Skin epidermis (tissue), 12 donors: Measurements from ENCODE around the gene ELMO1.

Source experiments
- H3K27ac ChIP-seq, 21 experiments: fragments of 200-600 bp; sonication (generic) in 11 of 21; one replicate each; pipeline ENCODE4 v1.5.0; 2020; ENCODE audit warnings: mild to moderate bottlenecking in 3 of 21, inconsistent platforms in 2 of 21, moderate library complexity in 2 of 21
- H3K4me3 ChIP-seq, 7 experiments: fragments of 200-600 bp; sonication (generic) in 2 of 7; one replicate each; pipeline ENCODE4 v1.5.0; 2020; ENCODE audit warnings: inconsistent platforms in 2 of 7, mild to moderate bottlenecking in 2 of 7, moderate library complexity in 1 of 7

ELMO1 gene

DNA sequence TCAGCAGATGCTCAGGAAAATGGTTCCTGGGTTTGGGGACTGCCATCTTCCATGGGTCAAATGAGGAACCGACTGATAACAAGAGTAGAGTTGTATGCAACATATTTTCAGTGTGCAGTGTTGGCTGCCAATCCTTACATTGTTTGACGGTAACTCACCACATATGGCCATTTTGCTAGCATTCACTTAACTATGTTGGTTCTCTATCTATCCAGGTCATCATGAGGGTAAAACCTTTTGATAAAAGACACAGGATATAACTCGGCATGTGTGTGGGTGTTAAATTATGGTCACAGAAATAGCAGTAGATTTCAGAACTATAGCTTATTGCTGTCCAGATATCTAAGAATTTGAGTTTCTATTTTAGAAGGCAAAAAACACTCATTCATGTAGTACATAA, 583.6 kb downstream of the ELMO1 start:
- no peak overlapping the region for H3K4me3 ChIP-seq
- peak overlapping the region in 1 of 21 experiments; percentile 32 for H3K27ac ChIP-seq

DNA sequence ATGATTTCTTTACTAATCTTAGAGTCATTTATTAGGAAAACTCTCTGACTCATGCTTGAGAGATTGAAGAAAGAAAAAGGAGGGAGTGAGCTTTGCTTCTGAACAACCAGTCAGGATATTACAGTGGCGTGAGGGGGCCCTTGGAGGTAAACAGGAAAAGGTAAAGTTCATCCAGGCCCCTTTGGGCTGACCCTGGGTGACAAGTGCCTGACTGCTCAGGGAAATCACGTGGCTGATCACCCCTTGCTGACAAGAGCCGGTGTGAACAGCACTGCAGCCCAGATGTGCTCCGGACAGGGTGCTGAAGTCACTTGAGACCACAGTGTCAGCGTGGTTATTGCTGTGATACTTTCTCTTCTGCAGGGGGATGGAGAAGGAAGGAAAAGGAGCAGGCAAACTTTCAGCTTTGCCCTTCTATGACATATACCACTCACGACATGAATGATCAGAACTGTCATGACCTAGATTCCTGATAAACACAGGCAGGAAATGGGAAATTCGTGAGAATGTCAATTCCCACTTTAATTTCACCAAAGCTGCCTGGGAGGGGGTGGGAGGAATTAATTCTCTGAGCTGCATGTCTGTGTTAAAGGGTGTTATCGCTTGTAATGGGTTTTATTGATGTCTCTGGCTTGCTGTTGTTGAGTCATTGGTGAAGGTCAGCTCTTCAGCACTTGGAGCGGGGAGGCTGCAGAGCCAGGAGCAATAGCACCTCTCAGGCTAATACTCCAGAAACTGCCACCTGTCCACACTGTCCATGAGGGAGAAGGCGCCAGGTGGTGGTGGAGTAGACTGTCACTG, 584.6 kb downstream of the ELMO1 start:
- H3K4me3 ChIP-seq = no peak overlapping the region
- H3K27ac ChIP-seq = peak overlapping the region in 2 of 21 experiments; percentile 32

DNA sequence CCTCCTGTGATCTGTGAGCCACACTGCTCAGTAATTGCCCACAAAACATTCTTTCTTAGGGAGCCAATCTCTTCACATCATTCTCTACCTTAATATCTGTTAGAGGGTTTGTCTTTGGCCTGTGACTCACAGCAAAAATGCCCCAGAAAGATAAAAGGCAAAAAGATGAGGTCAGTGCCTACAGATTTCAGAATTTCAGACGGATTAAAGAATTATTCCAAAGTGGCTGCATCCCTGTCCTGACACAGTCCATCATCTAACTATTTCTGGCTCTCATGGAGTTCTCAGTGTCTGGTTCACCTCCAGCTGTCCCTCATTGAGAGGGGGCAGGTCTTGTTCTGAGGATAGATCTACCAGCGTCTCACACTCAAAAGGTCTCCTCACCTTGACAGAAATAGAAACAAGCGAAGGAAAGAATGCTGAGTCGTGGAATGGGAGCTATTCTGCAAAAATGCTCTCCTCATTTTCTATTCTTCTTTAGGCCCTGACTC, 585.8 kb downstream of the ELMO1 start:
- no peak overlapping the region for H3K4me3 ChIP-seq
- no peak overlapping the region for H3K27ac ChIP-seq

DNA sequence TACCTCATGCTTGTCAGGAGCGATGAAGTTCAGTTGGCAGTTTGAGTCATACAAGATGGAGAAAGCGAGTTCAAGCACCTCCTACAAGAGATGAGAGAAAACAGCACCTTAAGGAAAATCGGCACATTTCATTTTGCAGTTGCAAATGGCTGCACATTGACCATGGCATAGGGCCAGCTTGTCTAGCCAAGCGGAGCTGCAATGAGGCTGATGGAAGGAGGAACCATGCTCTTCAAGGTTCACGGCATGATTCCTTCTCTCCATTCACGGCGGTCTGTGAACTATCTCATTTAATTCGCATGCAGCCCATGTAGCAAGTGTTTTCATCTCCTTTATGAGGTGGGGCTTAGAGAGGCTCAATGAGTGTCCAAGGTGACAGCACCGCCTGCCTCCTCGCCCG, 587.0 kb downstream of the ELMO1 start:
- H3K4me3 ChIP-seq = no peak overlapping the region
- H3K27ac ChIP-seq = no peak overlapping the region

DNA sequence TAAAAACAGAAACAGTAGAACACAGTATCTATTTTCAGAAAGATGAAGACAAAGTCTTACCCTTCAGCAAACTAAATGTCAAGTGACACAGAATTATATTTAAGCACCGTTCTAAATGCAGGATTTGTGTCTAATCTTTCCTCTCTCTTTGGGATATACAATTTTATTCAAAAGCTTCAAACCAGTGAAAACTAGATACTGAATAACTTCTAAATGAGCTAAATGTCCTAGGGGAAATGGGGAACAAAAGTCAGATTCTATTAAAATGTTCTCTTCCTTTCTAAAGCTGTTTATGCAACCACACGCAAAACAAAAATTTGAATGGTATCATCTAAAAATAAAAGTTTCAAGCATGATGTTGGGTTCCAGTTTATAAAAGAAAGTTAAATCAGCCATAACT, 588.0 kb downstream of the ELMO1 start:
- Histone ChIP-seq H3K27ac (no peak overlapping the region), H3K4me3 (no peak overlapping the region)

DNA sequence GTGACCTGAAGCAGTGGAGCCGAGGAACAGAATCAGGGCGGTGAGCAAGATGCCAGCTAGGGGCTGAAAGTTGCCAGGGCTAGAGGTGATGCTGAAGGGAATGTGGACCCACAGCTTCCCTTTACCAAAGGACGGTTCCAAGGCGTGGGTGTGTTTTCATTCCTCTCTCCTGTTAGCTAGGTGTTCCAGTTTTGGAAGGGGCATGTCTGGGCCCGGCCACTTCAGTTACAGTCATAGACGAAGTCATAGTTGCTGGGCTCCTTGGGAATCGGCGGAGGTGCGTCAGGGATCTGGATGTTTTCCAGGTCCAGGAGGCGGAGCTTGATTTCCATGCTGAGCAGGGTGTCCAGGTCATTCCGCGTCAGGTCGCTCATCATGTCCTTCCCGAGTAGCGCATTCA, 593.3 kb downstream of the ELMO1 start:
- Histone ChIP-seq H3K27ac (peak overlapping the region in 5 of 21 experiments; percentile 18 to 63 (median 45)), H3K4me3 (peak overlapping the region in 1 of 7 experiments; percentile 5)

DNA sequence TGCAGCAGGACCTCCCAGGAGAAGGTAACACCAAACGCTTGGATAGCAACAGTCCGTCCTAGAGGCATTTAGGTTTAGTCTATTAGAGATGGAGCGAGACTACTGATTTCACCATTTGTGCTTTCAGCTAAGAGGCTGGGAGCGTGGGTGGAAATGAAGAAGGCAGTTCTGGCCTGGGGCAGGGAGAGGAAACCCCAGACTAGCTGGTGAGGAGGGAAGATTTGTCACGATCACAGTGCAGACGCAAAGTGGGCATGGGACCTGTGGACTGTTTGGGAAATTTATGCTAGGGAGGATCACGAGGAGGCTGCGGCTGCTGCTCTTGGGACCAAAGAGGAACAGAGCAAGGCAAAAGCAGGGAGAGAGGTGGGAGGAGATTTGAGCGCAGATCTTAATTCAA, 594.0 kb downstream of the ELMO1 start:
- peak overlapping the region in 7 of 21 experiments; percentile 10 to 63 (median 45) for H3K27ac ChIP-seq
- H3K4me3 ChIP-seq = no peak overlapping the region

DNA sequence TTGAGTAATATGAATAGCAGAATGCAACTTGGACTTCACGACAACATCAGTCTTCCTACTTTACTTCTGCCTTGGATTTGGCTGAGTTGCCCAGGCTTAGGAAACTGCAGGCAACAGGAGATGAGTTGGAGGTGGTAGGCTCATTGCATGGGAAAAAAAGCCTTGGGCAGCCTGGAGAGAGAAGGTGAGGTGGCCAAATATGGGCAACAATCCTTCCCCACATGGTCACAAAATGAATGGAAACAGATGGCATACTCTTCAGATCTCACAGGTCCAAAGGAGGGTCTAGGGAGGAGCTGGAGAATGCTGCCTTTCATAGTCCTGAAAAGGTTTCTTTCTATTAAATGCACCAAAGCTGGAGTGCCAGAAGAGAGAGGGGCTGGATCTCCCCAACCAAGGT, 595.7 kb downstream of the ELMO1 start:
- H3K4me3 ChIP-seq = no peak overlapping the region
- H3K27ac ChIP-seq = no peak overlapping the region

DNA sequence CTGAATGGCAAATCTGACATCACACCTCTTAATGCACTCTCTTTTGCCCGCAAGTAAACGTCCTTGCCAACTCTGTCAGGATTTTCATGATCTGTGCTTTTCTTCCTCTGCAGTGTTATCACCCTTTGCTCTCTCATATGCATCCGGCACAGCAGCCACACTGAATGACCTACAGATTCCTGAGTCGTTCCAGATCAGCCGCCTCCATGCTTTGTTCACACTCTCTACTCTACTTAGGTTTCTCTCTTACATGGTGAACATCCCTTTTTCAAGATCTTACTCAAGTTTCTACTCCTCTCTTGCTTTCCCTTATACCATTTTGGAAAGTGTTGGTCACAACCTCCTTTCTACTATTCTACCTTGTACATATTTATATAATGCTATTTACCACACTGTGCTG, 596.6 kb downstream of the ELMO1 start:
- Histone ChIP-seq H3K4me3 (no peak overlapping the region), H3K27ac (no peak overlapping the region)

DNA sequence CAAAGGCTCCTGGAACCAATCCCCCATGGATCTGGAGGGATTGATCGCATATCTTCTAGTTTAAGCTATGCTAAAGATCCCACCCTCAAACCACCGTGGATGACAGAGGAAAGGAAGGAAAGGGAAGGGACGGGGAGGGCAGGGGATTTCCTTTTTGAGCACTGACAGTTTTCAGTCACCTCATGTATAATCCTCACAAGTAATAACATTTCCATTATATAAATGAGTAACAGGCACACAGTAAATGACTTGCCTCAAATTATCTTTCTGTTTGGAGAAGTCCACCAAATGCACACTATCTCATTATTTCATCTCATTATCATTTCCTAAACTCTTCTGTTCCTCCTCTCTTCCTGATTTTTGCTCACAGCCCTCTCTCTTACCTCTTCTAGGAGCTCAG, 597.3 kb downstream of the ELMO1 start:
- Histone ChIP-seq H3K27ac (no peak overlapping the region), H3K4me3 (no peak overlapping the region)

DNA sequence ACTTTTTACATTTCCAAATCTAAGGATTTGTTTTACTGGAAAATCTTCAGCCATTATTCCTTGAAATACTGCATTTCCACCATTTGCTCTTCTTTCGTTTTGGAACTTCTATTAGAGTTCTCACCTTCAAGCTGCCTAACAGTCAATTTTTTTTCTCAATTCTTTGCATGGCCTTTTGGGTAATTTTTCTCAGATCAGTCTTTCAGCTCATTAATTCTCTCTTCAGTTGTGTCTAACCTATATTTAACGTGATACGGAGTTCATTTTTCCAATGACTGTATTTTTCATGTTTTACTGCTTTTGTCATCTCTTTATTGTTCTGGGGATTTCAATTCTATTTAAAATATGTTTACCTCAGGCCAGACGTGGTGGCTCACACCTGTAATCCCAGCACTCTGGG, 600.7 kb downstream of the ELMO1 start:
- no peak overlapping the region for H3K27ac ChIP-seq
- H3K4me3 ChIP-seq = no peak overlapping the region

DNA sequence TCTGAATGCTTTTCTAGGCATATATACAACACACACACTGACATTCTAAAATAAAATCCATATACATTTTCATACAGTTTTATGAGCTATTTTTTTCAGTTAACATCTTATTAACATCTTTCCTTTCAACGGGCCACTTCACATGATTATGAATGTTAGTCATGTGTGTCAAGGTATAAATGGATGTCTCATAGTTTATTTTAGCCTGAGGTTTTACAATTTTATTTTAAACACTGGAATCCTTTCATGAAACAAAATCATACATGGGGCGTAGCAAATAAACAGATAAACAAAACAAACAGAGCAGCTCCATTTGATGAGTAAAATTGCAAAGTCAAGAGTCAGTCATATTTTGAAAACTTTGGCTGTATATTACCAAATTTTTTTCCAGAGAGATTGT, 604.3 kb downstream of the ELMO1 start:
- no peak overlapping the region for H3K27ac ChIP-seq
- no peak overlapping the region for H3K4me3 ChIP-seq

DNA sequence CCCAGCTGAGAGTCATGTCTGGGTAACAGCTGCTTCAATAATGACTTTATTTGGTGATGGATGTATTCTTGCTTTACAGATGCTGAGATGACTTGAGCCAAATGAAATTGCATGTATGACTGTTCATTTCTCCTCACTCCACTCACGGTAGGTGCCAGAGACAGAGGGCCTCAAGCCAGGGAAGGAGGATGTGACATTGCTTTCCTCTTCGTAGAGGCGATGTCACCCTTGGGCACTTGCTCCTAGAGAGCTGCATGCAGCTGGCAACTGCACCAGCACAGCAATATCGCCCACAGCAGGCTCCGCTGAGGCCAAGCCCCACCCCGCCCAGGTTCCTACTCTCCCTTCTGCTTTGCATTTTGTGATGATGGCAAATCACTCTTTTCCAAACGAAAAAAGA, 607.8 kb downstream of the ELMO1 start:
- Histone ChIP-seq H3K4me3 (no peak overlapping the region), H3K27ac (no peak overlapping the region)

DNA sequence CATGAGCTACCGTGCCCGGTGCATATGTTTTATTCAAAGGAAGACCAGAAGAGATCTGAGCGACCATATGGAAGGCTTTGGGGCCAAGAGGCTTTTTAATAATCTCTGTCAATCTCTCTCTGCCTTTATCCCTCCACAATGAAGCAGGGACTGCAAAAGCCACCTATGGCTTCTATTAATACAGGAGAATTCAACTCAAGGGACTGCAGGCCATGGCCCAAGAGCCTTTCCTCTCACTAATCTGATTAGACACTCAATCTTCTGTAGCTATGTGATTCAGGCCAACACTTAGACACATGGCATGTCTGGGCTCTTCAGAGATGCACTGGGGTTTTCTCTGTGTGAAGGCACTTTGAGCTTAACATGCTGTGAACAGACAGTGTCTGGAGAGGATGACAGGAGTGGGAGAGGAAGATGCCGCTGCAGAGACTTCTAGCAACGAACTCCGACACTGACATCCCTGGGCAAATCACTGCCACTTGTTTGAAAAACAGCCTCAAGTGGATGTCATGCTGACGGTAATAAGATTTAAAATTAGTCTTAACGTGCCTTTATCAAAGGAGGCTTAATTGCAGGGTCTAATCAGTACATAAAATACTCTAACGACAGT, 609.9 kb downstream of the ELMO1 start:
- no peak overlapping the region for H3K27ac ChIP-seq
- H3K4me3 ChIP-seq = no peak overlapping the region

DNA sequence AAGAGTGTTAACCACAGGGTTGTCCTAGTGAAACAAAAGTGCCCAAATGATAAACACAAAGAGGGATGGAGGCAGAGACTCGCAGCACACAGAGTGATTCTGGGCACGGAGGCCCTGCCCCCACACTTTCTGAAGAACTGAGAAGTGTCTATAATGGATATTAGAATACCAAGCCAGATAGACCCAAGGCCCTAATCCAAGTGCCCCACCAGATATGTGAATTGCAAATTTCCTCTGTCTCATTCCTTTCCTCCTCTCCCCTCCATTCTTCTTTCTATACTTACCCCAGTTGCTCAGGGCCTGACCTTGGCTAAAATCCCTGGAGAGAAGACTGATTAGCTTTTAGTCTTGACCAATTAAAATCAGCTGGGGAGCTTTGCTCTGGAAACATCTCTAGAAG, 617.6 kb downstream of the ELMO1 start:
- Histone ChIP-seq H3K4me3 (no peak overlapping the region), H3K27ac (no peak overlapping the region)

DNA sequence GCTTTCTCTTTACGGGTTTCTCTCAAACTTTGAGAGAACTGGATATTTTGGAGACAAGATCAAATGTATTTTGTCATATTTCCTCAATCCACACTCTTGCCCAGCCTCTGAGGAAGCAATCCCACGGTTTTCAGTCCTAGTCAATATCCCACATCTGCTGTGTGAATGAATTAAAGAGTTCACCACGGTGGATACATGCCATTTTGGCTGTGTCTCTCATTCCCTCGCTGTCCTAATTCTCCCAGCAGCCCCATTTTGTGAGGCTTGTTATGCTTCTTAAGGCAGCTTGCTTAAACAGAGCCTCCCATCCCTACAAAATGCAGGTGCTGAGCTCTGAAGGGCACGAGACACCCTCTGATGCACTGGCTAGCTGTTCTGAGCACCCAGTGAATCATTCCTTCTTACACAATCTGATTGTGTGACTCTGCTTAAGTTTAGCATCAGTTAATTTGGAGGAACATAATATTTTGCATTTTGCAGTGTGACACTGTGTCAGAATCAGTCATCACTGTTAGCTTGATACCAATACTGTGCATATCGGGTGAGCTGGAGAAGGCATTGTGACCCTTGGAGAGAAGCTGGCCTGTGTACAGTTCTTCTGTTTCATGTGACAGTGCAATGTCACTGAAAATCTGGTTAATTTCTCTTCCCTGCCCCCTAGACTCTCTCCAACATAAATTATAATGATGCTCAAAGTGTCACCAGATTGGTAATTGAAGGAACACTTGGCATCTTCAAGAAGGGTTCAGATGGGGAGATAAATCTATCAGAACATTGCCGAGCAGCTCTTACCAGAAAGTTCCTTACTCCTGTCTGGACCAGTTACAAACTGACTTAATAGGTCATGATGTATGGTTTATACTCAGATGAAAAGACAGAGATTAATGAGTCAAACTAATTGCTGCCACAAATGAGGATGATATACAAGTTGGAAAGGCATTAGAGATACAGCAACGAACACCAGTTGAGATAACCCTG, 620.6 kb downstream of the ELMO1 start:
- Histone ChIP-seq H3K27ac (no peak overlapping the region), H3K4me3 (no peak overlapping the region)

DNA sequence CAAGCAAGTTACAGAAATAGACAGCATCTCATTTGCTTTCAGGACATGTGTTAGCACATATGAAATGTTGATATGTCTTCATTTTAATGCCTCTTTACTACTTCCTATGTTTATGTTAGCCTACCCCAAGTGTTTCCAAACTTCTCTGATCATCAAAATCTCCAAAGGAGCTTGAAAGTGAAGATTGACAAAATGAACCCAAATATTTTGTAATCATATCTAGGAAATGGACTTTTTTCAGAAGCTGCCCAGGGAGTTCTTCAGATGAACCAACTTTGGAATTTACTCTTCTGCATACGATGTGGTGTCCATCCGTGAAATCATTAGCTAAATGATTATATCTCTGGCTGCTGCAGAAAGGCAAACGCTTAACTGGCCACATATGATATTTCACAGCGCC, 623.2 kb downstream of the ELMO1 start:
- Histone ChIP-seq H3K4me3 (no peak overlapping the region), H3K27ac (no peak overlapping the region)

DNA sequence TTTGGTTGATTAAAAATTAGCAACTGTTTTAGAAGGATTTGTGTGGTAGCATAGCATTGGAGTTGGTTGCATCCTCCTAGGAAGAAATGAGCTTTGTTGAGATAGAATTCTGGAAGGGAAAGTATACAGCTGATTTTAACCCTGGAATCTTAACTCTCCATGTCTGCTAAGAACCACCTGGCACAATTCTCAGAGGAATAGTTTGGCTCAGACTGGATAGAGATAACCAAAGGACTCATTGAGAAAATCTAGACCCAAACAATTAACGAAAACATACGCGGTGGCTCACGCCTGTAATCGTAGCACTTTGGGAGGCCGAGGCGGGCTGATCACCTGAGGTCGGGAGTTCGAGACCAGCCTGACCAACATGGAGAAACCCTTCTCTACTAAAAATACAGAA, 625.3 kb downstream of the ELMO1 start:
- H3K27ac ChIP-seq = no peak overlapping the region
- no peak overlapping the region for H3K4me3 ChIP-seq

DNA sequence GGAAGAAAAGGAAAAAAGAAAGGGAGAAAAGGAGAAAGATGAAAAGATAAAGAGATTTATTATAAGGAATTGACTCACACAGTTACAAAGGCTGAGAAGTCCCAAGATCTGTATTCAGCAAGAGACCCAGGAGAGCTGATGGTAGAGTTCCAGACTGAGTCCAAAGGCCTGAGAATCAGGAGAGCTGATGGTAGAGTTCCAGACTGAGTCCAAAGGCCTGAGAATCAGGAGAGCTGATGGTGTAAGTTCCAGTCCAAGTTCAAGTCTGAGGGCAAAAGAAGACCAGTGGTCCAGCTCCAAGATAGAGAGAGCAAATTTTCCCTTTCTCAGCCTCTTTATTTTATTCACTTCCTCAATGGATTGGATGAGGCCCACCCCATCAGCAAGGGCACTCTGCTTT, 627.0 kb downstream of the ELMO1 start:
- Histone ChIP-seq H3K27ac (no peak overlapping the region), H3K4me3 (no peak overlapping the region)

DNA sequence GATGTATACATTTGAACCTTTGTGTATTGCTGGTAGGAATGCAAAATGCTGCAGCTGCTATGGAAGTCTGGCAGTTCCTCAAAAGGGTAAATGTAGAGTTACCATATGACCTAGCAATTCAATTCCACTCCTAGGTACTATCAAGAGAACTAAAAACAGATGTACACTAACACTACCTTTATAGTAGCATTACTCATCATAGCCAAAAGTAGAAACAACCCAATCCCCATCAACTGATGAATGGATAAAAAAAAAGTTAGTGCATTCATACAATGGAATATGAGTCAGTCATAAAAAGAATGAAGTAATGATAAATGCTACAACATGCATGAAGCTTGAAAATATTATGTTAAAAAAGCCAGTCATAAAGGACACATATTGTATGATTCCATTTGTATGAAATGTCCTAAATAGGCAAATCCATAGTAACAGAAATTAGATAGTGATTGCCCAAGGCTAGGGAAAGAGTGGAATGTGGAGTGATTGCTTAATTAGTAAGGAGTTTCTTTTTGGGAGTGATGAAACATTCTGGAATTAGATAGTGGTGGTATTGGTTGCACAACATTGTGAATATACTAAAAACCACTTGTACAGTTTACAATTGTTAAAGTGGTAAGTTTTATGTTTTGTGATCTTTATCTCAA, 628.0 kb downstream of the ELMO1 start:
- H3K27ac ChIP-seq = no peak overlapping the region

More for the DNA sequence above, 628.0 kb downstream of the ELMO1 start:
- H3K4me3 ChIP-seq = no peak overlapping the region
